ENCODE results near the gene THSD7A.

The THSD7A gene

DNA sequence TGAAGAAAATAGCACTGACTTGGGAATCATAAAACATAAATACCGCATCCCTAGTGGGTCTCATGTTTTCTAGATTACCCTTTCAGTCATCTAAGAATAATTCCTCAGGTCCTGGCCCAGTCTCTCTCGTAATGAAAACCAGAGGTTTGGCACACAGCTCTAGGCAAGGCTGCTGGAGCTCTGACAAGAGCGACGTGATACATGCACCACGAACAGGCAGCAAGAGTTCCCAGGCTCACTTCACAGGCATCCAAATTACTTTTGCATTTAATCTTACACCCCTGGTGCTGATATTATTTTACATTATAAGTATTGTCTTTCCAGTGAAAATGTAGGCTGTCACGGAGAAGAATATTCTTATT lies 105.2 kb downstream of the THSD7A start:
- TF ChIP-seq, protein P1, sequence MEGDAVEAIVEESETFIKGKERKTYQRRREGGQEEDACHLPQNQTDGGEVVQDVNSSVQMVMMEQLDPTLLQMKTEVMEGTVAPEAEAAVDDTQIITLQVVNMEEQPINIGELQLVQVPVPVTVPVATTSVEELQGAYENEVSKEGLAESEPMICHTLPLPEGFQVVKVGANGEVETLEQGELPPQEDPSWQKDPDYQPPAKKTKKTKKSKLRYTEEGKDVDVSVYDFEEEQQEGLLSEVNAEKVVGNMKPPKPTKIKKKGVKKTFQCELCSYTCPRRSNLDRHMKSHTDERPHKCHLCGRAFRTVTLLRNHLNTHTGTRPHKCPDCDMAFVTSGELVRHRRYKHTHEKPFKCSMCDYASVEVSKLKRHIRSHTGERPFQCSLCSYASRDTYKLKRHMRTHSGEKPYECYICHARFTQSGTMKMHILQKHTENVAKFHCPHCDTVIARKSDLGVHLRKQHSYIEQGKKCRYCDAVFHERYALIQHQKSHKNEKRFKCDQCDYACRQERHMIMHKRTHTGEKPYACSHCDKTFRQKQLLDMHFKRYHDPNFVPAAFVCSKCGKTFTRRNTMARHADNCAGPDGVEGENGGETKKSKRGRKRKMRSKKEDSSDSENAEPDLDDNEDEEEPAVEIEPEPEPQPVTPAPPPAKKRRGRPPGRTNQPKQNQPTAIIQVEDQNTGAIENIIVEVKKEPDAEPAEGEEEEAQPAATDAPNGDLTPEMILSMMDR (IDR thresholded peaks at IDR 0.05; ENCODE audit: insufficient read depth, low read length, poor library complexity, severe bottlenecking), result no peak
- no peaks in the 10 kb centered on the region for H3K36me3 ChIP-seq (ENCODE audit: control insufficient read depth, insufficient read depth, low read length)
- no peak overlapping the region for H3K4me3 ChIP-seq (replicated peaks; ENCODE audit: low read depth, low read length)
- no peak for DNase-seq (ENCODE audit: extremely low read depth, insufficient read length)
- no peaks in the 10 kb centered on the region for H3K27me3 ChIP-seq (replicated peaks; ENCODE audit: control insufficient read depth, insufficient read depth, low read length)

DNA sequence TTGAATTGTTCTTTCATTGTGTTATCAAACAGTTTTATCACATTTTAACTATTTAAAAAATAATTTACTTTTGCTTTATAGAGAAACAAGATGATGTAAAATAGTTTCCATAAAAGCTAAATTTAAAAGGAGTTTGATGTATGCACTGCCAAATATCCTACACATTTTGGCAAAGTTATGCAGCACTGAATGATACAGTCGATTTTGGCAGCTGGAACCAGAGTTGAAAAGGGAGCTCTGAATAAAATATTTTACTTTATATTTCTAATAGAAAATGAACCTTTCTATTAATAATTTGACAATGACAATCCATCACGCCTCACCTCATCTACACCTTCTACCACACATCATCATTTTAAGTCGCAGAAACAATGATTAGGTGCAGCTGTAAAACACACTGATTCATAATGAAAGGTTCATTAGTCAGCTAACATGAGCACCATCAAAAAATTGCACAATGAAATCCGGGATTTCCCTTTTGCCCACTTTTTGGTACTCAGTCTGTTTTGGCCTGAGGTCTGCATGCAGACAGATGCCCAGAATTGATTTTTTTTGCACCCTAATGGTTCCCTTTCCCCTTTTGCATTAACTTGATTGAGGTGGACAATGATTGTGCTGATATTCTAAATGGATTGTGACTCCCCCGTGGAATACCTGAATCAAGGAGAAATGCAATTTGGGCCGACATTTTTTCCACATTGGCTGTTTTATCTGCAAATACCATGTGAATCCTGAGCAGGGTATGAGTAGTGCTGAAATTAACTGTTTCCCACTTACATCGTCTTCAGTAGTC lies 105.8 kb downstream of the THSD7A start:
- DNase-seq (ENCODE audit: extremely low read depth, insufficient read length), result peak; percentile 55
- Histone ChIP-seq H3K4me3 (replicated peaks; ENCODE audit: low read depth, low read length) (no peak overlapping the region), H3K36me3 (ENCODE audit: control insufficient read depth, insufficient read depth, low read length) (no peaks in the 10 kb centered on the region), H3K27me3 (replicated peaks; ENCODE audit: control insufficient read depth, insufficient read depth, low read length) (no peaks in the 10 kb centered on the region)
- TF ChIP-seq, protein P1 (IDR thresholded peaks at IDR 0.05; ENCODE audit: insufficient read depth, low read length, poor library complexity, severe bottlenecking), result no peak

DNA sequence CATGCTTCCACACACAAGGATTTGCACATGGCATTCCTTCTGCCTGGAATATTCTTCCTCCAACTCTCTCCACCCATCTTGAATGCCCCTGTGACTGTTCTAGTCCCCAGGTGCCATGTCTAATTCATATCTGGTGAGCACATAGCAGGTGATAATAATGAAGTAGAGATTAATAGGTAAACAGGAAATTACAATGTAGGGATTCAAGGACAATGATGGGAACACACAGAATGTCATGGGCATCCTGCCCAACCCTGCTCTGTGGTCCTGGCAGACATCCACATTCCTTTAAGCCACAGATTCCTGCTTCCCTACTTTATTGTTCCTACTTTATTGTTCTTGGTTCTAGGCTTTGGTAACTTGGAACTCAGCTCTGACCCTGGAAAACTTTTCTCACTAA lies 115.8 kb downstream of the THSD7A start:
- H3K4me3 ChIP-seq (replicated peaks; ENCODE audit: low read depth, low read length), result no peak overlapping the region
- no peaks in the 10 kb centered on the region for H3K36me3 ChIP-seq (ENCODE audit: control insufficient read depth, insufficient read depth, low read length)
- TF ChIP-seq, protein P1 (IDR thresholded peaks at IDR 0.05; ENCODE audit: insufficient read depth, low read length, poor library complexity, severe bottlenecking), result no peak
- no peaks in the 10 kb centered on the region for H3K27me3 ChIP-seq (replicated peaks; ENCODE audit: control insufficient read depth, insufficient read depth, low read length)
- no peak for DNase-seq (ENCODE audit: extremely low read depth, insufficient read length)

DNA sequence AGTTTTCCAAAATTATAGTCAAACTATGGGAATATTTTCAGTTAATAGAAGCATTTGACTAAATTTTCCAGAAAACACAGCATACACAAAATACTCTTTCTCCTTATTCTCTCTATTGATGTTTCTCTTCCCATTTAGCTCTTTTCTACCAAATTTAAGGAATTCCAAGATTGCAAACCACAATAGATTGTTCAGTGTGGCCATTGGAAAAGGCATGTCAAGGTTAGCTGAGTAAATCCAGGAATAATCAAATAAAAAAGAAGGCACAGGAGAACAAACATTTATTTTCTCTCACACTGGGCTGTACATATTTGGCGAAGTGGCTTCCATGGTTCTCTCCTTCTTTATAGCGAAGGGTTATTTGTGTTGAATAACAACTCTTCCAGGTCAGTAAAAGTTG lies 117.3 kb downstream of the THSD7A start:
- H3K27me3 ChIP-seq (replicated peaks; ENCODE audit: control insufficient read depth, insufficient read depth, low read length), result no peaks in the 10 kb centered on the region
- DNase-seq (ENCODE audit: extremely low read depth, insufficient read length), result no peak

DNA sequence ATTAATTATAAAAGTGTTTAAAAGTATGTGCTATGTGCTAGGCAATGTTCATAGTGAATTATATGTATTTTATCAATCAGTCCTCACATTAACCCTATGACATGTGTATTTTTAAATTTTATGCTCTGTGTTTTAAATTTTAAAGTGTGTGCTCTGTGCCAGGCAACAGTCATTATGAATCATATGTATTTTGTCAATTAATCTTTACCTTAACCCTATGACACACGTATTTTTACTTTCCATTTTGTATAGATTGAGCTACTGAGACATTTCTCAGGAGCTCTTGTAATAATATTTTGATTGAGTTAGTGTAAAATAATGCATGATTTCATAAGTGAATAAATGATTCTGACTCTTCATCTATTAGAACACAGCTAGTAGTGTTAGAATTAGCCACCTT lies 117.8 kb downstream of the THSD7A start:
- no peak for DNase-seq (ENCODE audit: extremely low read depth, insufficient read length)
- H3K27me3 ChIP-seq (replicated peaks; ENCODE audit: control insufficient read depth, insufficient read depth, low read length), result no peaks in the 10 kb centered on the region
- TF ChIP-seq, protein P1 (IDR thresholded peaks at IDR 0.05; ENCODE audit: insufficient read depth, low read length, poor library complexity, severe bottlenecking), result no peak

More for the DNA sequence above, 117.3 kb downstream of the THSD7A start:
- no peaks in the 10 kb centered on the region for H3K36me3 ChIP-seq (ENCODE audit: control insufficient read depth, insufficient read depth, low read length)
- H3K4me3 ChIP-seq (replicated peaks; ENCODE audit: low read depth, low read length), result no peak overlapping the region
- TF ChIP-seq, protein P1 (IDR thresholded peaks at IDR 0.05; ENCODE audit: insufficient read depth, low read length, poor library complexity, severe bottlenecking), result no peak

More for the DNA sequence above, 117.8 kb downstream of the THSD7A start:
- Histone ChIP-seq H3K4me3 (replicated peaks; ENCODE audit: low read depth, low read length) (no peak overlapping the region), H3K36me3 (ENCODE audit: control insufficient read depth, insufficient read depth, low read length) (no peaks in the 10 kb centered on the region)

All from GM06990 (cell line).